ENCODE measurements around the gene IL37.
"Not testable (repeated sequence)": the region's sequence is repeated elsewhere in the genome, so short reads cannot be mapped to it uniquely, and the experiment has no call there.

The IL37 gene

GRCh38 chr2:112881217-112881985 lies 29.6 kb upstream of the IL37 start:
- intact Hi-C loops (cut with micrococcal nuclease), result loop anchor here (5.0 kb wide), 1 partner anchor 44 kb away; the partner anchor contains the start of gene IL1B
- Mint-ChIP-seq H3K36me3 (ENCODE audit: low read depth) (no peaks in the 10 kb centered on the region), H3K4me1 (ENCODE audit: low read depth) (peaks cover 79% of the 10 kb centered on the region)

GRCh38 chr2:112883669-112884068 lies 27.3 kb upstream of the IL37 start:
- H3K27ac Mint-ChIP-seq, result peak overlapping the region; percentile 47
- H3K9me3 Mint-ChIP-seq, result no peaks in the 10 kb centered on the region
- no peaks in the 10 kb centered on the region for H3K27me3 Mint-ChIP-seq
- peaks cover 77% of the 10 kb centered on the region for H3K4me1 Mint-ChIP-seq (ENCODE audit: low read depth)
- H3K4me3 Mint-ChIP-seq, result no peak overlapping the region
- H3K36me3 Mint-ChIP-seq (ENCODE audit: low read depth), result no peaks in the 10 kb centered on the region
- intact Hi-C loops (cut with micrococcal nuclease), result loop anchor here (5.0 kb wide), 1 partner anchor 46 kb away; the partner anchor contains the start of gene IL1B

More at GRCh38 chr2:112881217-112881985, 29.6 kb upstream of the IL37 start:
- no peak overlapping the region for H3K4me3 Mint-ChIP-seq
- no peaks in the 10 kb centered on the region for H3K27me3 Mint-ChIP-seq
- peak overlapping the region; percentile 82 for H3K27ac Mint-ChIP-seq
- no peaks in the 10 kb centered on the region for H3K9me3 Mint-ChIP-seq

DNA sequence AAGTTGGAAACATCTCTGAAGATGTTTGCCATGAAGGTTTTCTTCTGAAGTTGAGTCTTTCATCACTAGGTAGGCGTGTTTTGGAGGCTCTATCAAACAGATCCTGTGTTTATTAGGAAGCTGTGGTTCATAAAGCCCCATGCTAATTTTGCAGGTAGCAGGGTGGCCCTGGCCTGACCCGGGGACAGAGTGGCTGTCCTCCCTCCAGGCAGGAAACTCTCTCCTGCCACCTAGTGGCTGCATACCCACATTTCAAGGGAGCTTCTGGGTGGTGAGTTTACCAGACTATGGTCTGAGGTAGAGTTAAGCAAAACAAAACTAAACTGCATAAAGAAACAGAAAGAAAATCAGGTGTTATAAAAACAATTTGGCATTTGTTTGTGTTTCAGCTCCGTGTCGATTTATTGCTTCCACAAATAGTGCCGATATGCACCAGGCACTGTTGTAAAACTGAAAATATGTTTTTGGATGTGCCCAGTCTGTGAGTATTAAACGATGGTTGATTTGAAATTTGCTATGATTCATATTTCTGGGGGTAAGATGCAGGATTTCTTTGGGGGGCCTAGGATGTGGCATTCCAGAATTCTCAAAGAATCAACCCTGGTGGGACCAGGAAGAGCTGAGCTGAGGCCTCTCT lies 26.0 kb upstream of the IL37 start:
- Mint-ChIP-seq H3K9me3 (no peaks in the 10 kb centered on the region), H3K4me1 (ENCODE audit: low read depth) (peaks cover 65% of the 10 kb centered on the region), H3K4me3 (no peak overlapping the region), H3K36me3 (ENCODE audit: low read depth) (no peaks in the 10 kb centered on the region), H3K27ac (no peak overlapping the region), H3K27me3 (no peaks in the 10 kb centered on the region)
- intact Hi-C loops (cut with micrococcal nuclease), result loop anchor here (1.0 to 5.0 kb wide), 3 partner anchors 48 to 136 kb away; partner anchors contain the start of gene IL1B

DNA sequence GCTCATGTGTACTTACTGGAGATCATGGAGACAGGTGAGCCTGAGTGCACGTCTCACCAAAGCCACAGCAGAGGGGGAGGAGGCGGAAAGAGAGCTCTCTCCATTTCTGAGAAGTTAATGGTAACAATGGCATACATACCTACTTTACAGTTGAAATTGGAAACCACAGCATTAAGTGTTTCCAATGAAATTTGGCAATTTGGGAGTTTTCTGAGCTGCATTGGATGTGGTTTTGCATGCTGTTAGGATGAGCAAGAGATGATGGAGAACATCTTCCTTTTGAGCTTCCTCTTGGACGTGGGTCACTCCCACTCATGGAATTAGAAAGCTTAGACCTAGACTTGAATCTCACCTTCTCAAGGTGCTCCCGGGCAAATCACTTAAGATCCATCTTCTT lies 25.5 kb upstream of the IL37 start:
- no peaks in the 10 kb centered on the region for H3K9me3 Mint-ChIP-seq
- H3K27me3 Mint-ChIP-seq, result no peaks in the 10 kb centered on the region
- peaks cover 65% of the 10 kb centered on the region for H3K4me1 Mint-ChIP-seq (ENCODE audit: low read depth)
- no peaks in the 10 kb centered on the region for H3K36me3 Mint-ChIP-seq (ENCODE audit: low read depth)
- H3K4me3 Mint-ChIP-seq, result no peak overlapping the region
- intact Hi-C loops (cut with micrococcal nuclease), result loop anchor here (1.0 to 5.0 kb wide), 2 partner anchors 57 to 136 kb away; no protein-coding TSS in a partner anchor
- H3K27ac Mint-ChIP-seq, result no peak overlapping the region

GRCh38 chr2:112886291-112886690 lies 24.7 kb upstream of the IL37 start:
- no peaks in the 10 kb centered on the region for H3K36me3 Mint-ChIP-seq (ENCODE audit: low read depth)
- no peaks in the 10 kb centered on the region for H3K27me3 Mint-ChIP-seq
- no peaks in the 10 kb centered on the region for H3K9me3 Mint-ChIP-seq
- H3K4me3 Mint-ChIP-seq, result no peak overlapping the region
- peaks cover 57% of the 10 kb centered on the region for H3K4me1 Mint-ChIP-seq (ENCODE audit: low read depth)
- intact Hi-C loops (cut with micrococcal nuclease), result loop anchor here (5.0 kb wide), 1 partner anchor 56 kb away; no protein-coding TSS in a partner anchor
- no peak overlapping the region for H3K27ac Mint-ChIP-seq

DNA sequence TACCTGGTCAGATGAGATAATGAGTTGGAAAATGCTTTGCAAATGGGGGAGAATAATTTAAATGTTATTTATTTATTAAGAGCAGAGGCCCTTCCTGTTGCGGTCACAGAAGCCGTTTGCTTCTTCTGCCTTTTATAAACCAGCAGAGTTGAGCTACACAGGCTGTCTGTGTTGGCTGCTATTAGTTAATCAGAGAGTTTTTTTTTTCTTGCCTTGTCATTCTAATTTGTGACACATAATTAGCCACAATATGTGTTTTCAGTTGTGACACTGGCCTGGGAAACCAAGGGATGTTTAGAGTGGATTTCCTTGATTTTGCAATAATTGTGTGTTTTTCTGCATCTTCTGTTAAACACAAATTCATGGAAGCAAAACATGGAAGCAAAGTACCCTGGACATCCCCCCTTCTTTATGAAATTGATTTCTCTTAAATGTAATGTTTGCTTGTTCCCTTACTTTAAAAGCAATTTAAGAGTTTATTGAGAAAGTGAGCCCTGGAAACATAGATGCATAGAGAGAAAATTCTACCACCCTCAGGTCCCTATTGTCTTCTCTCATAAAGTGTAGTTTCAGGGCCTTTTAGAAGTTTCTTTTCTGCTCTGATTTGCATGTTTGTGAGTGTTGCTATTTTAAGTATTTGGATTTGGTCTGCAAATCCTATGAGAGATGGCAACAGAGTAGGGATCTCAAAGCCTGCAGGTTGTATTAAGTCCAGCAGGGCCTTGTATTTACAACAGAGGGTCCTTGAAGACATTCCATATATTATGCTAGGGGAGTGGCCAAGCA lies 22.8 kb upstream of the IL37 start:
- Mint-ChIP-seq H3K9me3 (no peaks in the 10 kb centered on the region), H3K4me1 (ENCODE audit: low read depth) (peaks cover 42% of the 10 kb centered on the region), H3K27ac (no peak overlapping the region), H3K27me3 (no peaks in the 10 kb centered on the region), H3K36me3 (ENCODE audit: low read depth) (no peaks in the 10 kb centered on the region), H3K4me3 (no peak overlapping the region)
- intact Hi-C loops (cut with micrococcal nuclease), result loop anchor here (5.0 kb wide), 1 partner anchor 54 kb away; no protein-coding TSS in a partner anchor

DNA sequence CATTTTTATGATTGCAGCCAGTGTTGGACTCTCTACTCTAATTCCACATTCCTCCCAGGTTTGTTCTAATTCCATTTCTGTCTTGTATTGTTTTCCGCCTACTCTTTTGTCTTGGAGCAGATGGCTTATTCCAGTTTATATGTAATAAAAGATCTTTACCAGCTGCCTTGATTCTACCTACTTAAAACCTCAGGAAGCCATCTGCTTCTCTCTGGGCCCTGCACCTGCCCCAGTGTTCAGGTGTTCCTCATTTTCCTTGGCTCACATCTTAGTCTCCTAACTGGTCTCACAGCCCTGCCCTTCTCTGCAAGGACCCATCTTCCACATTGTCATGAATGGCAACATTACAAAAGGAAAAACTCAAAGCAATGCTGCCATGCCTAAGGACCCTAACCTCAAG lies 21.0 kb upstream of the IL37 start:
- no peaks in the 10 kb centered on the region for H3K36me3 Mint-ChIP-seq (ENCODE audit: low read depth)
- no peaks in the 10 kb centered on the region for H3K9me3 Mint-ChIP-seq
- no peak overlapping the region for H3K27ac Mint-ChIP-seq
- H3K4me3 Mint-ChIP-seq, result no peak overlapping the region
- intact Hi-C loops (cut with micrococcal nuclease), result loop anchor here (5.0 kb wide), 1 partner anchor 52 kb away; no protein-coding TSS in a partner anchor
- H3K27me3 Mint-ChIP-seq, result no peaks in the 10 kb centered on the region
- peaks cover 27% of the 10 kb centered on the region for H3K4me1 Mint-ChIP-seq (ENCODE audit: low read depth)

DNA sequence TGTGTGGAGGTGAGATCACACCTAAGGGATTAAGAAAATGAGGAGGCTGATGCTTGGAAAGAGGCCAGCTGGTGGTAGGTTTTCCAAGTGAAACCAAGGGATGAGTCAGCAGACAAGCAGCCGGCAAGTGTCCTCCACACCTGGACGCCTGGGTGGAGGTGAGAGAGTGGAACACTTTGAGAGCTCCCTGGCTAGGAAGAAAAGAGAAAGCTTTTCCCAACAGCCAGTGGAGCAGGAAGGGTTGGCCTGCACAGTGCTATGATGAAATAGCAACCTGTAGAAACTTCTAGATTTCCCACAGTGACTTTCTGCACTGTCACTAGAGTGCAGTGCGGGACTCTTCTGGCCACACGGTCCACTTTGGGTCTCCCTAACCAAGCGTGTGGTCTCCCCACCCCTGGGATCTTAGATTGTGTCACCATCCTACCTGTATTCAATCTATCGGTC lies 19.6 kb upstream of the IL37 start:
- intact Hi-C loops (cut with micrococcal nuclease), result no loop called here
- Mint-ChIP-seq H3K4me3 (no peak overlapping the region), H3K9me3 (no peaks in the 10 kb centered on the region), H3K36me3 (ENCODE audit: low read depth) (no peaks in the 10 kb centered on the region), H3K27ac (no peak overlapping the region), H3K4me1 (ENCODE audit: low read depth) (peaks cover 17% of the 10 kb centered on the region), H3K27me3 (no peaks in the 10 kb centered on the region)

- Mint-ChIP-seq H3K36me3 (ENCODE audit: low read depth) (no peaks in the 10 kb centered on the region), H3K27ac (no peak overlapping the region), H3K4me1 (ENCODE audit: low read depth) (peaks cover 7% of the 10 kb centered on the region), H3K27me3 (peaks cover 2% of the 10 kb centered on the region), H3K9me3 (no peaks in the 10 kb centered on the region), H3K4me3 (no peak overlapping the region)
- intact Hi-C loops (cut with micrococcal nuclease), result no loop called here
Observed at GRCh38 chr2:112893752-112894151, 17.2 kb upstream of the IL37 start.

GRCh38 chr2:112896909-112897623 lies 13.9 kb upstream of the IL37 start:
- Mint-ChIP-seq H3K27ac (no peak overlapping the region), H3K4me3 (no peak overlapping the region), H3K9me3 (no peaks in the 10 kb centered on the region), H3K4me1 (ENCODE audit: low read depth) (no peaks in the 10 kb centered on the region), H3K27me3 (peaks cover 2% of the 10 kb centered on the region), H3K36me3 (ENCODE audit: low read depth) (no peaks in the 10 kb centered on the region)
- intact Hi-C loops (cut with micrococcal nuclease), result no loop called here

- peaks cover 2% of the 10 kb centered on the region for H3K27me3 Mint-ChIP-seq
- no peak overlapping the region for H3K27ac Mint-ChIP-seq
- intact Hi-C loops (cut with micrococcal nuclease), result no loop called here
- H3K4me3 Mint-ChIP-seq, result no peak overlapping the region
- no peaks in the 10 kb centered on the region for H3K4me1 Mint-ChIP-seq (ENCODE audit: low read depth)
- no peaks in the 10 kb centered on the region for H3K9me3 Mint-ChIP-seq
- H3K36me3 Mint-ChIP-seq (ENCODE audit: low read depth), result no peaks in the 10 kb centered on the region
Observed at GRCh38 chr2:112897624-112897978, 13.4 kb upstream of the IL37 start.

DNA sequence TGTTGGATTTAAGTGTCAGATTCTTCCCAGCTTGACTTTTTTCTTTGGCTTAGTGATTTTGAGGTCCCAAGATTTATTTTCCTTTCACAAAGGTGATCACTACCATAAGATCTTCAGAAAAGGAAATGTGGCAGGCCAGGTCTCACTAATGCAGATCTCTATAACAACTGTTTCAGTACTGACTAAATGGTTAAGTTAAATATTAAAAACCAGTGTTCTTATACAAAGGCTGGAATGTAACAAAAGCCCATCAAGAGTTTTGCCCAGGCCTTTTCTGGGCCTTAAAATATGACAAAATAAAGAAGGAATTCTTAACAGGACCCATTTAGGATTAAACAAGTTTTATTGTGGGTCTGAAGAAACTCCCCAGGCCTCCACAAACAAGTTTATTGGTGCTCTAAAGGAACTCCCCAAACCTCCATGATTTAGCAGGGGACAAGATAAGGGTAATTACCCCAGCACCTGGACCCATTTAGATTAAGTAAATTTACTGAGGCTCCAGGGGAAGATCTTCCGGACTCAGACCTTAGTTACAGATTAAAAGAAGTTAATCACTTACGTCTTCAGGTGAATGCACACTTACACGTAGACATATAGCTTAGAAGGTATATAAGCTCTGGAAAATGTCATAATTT lies 9.4 kb upstream of the IL37 start:
- H3K4me1 Mint-ChIP-seq (ENCODE audit: low read depth); H3K4me3 Mint-ChIP-seq; H3K27ac Mint-ChIP-seq; H3K27me3 Mint-ChIP-seq; intact Hi-C loops (cut with micrococcal nuclease); H3K36me3 Mint-ChIP-seq (ENCODE audit: low read depth); H3K9me3 Mint-ChIP-seq: not testable (repeated sequence)

DNA sequence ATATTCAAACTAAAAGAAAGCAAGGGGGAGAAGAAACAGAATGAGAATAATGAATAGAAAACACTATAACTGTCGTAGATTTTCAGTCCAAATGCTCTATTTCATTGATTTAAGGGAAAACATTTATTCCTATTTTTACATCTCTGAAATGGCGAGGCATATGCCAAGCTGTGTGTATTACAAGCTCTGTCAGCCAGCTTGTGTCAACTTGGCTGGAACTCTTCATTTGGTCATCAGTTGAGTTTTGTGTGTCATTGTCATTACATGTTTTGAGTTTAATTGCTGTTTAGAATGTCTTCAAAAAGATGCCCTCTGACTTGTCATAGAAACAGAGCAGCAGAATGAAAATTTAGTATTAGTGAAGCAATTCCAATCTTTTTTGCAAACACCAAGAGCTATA lies 8.1 kb upstream of the IL37 start:
- no peaks in the 10 kb centered on the region for H3K27me3 Mint-ChIP-seq
- no peaks in the 10 kb centered on the region for H3K36me3 Mint-ChIP-seq (ENCODE audit: low read depth)
- intact Hi-C loops (cut with micrococcal nuclease), result no loop called here

More for the DNA sequence above, 8.1 kb upstream of the IL37 start:
- no peak overlapping the region for H3K27ac Mint-ChIP-seq
- no peak overlapping the region for H3K4me3 Mint-ChIP-seq
- H3K9me3 Mint-ChIP-seq, result no peaks in the 10 kb centered on the region
- peaks cover 6% of the 10 kb centered on the region for H3K4me1 Mint-ChIP-seq (ENCODE audit: low read depth)
